ENCODE measurements around the gene NGFR.

NGFR gene

GRCh38 chr17:49469831-49470810, 25.0 kb upstream of the NGFR start:
- no peak for DNase-seq

GRCh38 chr17:49471089-49471683, 23.9 kb upstream of the NGFR start:
- no peak for DNase-seq

- DNase-seq = no peak
Observed at GRCh38 chr17:49471769-49472168, 23.3 kb upstream of the NGFR start.

- DNase-seq = no peak
Observed at GRCh38 chr17:49472527-49472926, 22.6 kb upstream of the NGFR start.

GRCh38 chr17:49473900-49474751, 21.0 kb upstream of the NGFR start:
- no peak for DNase-seq

GRCh38 chr17:49477709-49478108, 17.4 kb upstream of the NGFR start:
- no peak for DNase-seq

- DNase-seq = no peak
Observed at GRCh38 chr17:49480836-49481615, 14.1 kb upstream of the NGFR start.

- no peak for DNase-seq
Observed at GRCh38 chr17:49482144-49482817, 12.8 kb upstream of the NGFR start.

GRCh38 chr17:49483599-49484509, 11.2 kb upstream of the NGFR start:
- no peak for DNase-seq

- no peak for DNase-seq
Observed at GRCh38 chr17:49484588-49484987, 10.5 kb upstream of the NGFR start.

- peak; percentile 23 for DNase-seq
Observed at GRCh38 chr17:49486012-49486641, 9.0 kb upstream of the NGFR start.

GRCh38 chr17:49487183-49487582, 7.9 kb upstream of the NGFR start:
- no peak for DNase-seq

- DNase-seq = no peak
Observed at GRCh38 chr17:49488612-49489011, 6.5 kb upstream of the NGFR start.

GRCh38 chr17:49489348-49489747, 5.7 kb upstream of the NGFR start:
- DNase-seq = no peak

- DNase-seq = no peak
Observed at GRCh38 chr17:49490276-49490675, 4.8 kb upstream of the NGFR start.

- no peak for DNase-seq
Observed at GRCh38 chr17:49491192-49491769, 3.8 kb upstream of the NGFR start.

- no peak for DNase-seq
Observed at GRCh38 chr17:49494399-49494985, 601 bp upstream of the NGFR start.

- DNase-seq = no peak
Observed at GRCh38 chr17:49495842-49496182, 719 bp downstream of the NGFR start.

- DNase-seq = no peak
Observed at GRCh38 chr17:49496183-49496866, 1.2 kb downstream of the NGFR start.

All from NCI-H187 treated with DMSO at 0.1 percent for 48 hours (cell line).